Left lung (tissue), 10 donors: ENCODE measurements around the gene PAX5. TPM values are rescaled to one million over a fixed set of nuclear protein-coding genes. Genes with fewer than 3 reads are reported as not detected.
A peak's percentile ranks its signal among the peaks of the same experiment; 100 is the strongest.

ENCODE experiments used
- ATAC-seq: fragments of 200-7000 bp; cut with Tn5 transposase; one replicate; pipeline ENCODE4 v1.9.1; 2020; ENCODE audit warnings: moderate library complexity
- DNase-seq, 4 donors: peaks; one replicate each; pipeline ENCODE4 v3.0.0-alpha.2; 2013 to 2020
- H3K27ac ChIP-seq, 2 donors: fragments of 200-600 bp; sonication (generic) in 1 of 2; one replicate each; pipeline versions ENCODE4 v1.5.0 to v1.8.0; 2020 to 2021
- H3K27me3 ChIP-seq, 2 donors: fragments of 200-600 bp; sonication (generic) in 1 of 2; one replicate each; pipeline versions ENCODE4 v1.5.0 to v1.8.0; 2020 to 2021
- H3K36me3 ChIP-seq, 2 donors: fragments of 200-600 bp; sonication (generic) in 1 of 2; one replicate each; pipeline versions ENCODE4 v1.5.0 to v1.8.0; 2020 to 2021
- H3K4me1 ChIP-seq, 2 donors: fragments of 200-600 bp; one replicate each; pipeline ENCODE4 v1.8.0; 2021
- H3K4me3 ChIP-seq, 2 donors: fragments of 200-600 bp; sonication (generic) in 1 of 2; one replicate each; pipeline versions ENCODE4 v1.5.0 to v1.8.0; 2020 to 2021; ENCODE audit warnings: mild to moderate bottlenecking in 1 of 2
- H3K9me3 ChIP-seq, 2 donors: fragments of 200-600 bp; sonication (generic) in 1 of 2; one replicate each; pipeline versions ENCODE4 v1.5.0 to v1.8.0; 2020 to 2021
- intact Hi-C, 2 donors: fragments of 100-400 bp; cut with DNase I; formaldehyde crosslinking; loops; one replicate each; pipeline versions ENCODE4 v1.11.2 to v1.14.2; 2022
- polyA plus RNA-seq, 6 donors: library from polyadenylated mRNA; unstranded; fragments of 120-200 nt; gene quantifications; one replicate each; pipeline ENCODE4 v1.2.1, GENCODE V29; 2013; ENCODE audit not compliant: insufficient read length in 6 of 6
- total RNA-seq, 2 donors: library from RNA; stranded (reverse); fragmentation: NEBNext Ultra II Directional; extraction: Animal tissue kit (Norgen Biotek cat#: 25700); gene quantifications; one replicate each; pipeline ENCODE4 v1.2.1, GENCODE V29; 2021
- TF ChIP-seq, protein P1 (sequence below), 2 donors: fragments of 200-600 bp; sonication (generic) in 1 of 2; IDR thresholded peaks; one replicate each; pipeline versions ENCODE4 v1.5.0 to v1.8.0; 2021; ENCODE audit warnings: antibody characterized with exemption in 2 of 2
- donor health status: DM: no; HTN: yes; CAD: no.
- donor health status: DM: no; HTN: no; CAD: no.

Gene PAX5
- total and polyA plus RNA-seq, 8 donors = 0.03 to 0.65 (median 0.13) TPM

DNA sequence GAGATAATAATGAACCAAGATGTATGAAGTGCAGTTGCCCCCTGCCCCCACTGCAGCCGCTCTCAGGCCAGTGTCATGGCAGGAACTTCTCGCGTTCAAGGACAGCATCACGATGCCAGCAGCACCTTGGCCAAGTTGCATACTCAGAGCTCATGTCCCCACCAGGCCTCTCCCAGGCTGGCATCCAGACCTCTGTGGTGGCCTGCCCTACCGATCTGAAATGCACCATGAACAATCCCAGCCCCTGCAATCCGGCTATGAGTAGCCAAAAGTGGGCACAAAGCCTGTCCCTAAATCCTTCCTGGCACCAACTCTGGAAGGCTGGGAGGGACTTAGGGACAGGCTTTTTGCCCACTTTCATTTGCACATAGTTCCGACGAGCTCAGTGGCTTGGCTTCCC is 140.9 kb downstream of the PAX5 start:
- DNase-seq (no peak), ATAC-seq (no peak)
- Histone ChIP-seq H3K27ac (no peak overlapping the region), H3K4me3 (no peak overlapping the region), H3K27me3 (peaks cover 0 to 24% of the 10 kb centered on the region in 2 donors), H3K4me1 (no peaks in the 10 kb centered on the region), H3K9me3 (no peaks in the 10 kb centered on the region), H3K36me3 (no peaks in the 10 kb centered on the region)
- intact Hi-C loops = no loop called here
- TF ChIP-seq, protein P1, sequence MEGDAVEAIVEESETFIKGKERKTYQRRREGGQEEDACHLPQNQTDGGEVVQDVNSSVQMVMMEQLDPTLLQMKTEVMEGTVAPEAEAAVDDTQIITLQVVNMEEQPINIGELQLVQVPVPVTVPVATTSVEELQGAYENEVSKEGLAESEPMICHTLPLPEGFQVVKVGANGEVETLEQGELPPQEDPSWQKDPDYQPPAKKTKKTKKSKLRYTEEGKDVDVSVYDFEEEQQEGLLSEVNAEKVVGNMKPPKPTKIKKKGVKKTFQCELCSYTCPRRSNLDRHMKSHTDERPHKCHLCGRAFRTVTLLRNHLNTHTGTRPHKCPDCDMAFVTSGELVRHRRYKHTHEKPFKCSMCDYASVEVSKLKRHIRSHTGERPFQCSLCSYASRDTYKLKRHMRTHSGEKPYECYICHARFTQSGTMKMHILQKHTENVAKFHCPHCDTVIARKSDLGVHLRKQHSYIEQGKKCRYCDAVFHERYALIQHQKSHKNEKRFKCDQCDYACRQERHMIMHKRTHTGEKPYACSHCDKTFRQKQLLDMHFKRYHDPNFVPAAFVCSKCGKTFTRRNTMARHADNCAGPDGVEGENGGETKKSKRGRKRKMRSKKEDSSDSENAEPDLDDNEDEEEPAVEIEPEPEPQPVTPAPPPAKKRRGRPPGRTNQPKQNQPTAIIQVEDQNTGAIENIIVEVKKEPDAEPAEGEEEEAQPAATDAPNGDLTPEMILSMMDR (IDR thresholded peaks at IDR 0.05) = no peak

DNA sequence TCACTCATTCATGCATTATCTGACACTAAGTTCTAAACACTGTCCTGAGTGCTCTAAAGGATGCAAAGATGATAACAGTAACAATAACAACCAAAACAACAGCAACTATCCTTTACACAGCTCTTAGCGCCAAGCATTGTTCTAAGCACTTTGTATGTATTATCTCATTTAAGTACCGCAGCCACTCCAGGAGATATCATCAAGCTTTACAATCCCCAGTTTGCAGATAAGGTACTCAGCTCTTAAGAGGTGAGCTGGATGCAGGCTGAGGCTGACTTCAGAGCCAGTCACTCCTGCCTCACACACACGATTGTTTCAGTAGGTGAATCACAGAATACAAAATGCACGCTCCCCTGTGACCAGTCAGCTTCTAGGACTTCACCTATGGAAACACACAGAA is 141.8 kb downstream of the PAX5 start:
- H3K36me3 ChIP-seq = no peaks in the 10 kb centered on the region

DNA sequence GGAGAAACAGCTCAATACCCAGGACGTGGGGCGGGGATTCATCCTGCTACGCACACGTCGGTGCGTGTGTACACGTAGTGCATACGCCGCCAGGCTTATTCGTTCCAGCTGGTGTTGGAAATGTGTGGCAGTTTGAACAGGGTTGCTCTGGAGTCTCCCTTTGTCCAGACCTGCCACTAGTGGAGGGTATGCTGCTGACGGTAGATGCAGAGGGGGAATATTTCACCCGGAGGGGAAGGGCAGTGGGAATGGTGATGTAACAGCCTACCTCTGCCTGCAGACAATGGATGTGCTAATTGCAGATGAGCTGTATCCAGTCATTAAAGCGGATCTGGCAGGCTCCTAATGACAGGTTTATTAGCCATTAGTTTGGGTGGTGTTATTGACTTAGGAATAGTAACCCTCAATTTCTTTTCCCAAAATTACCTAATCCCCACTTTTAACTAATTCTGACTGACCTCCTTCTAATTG is 142.7 kb downstream of the PAX5 start:
- peak in 1 of 4 donors; percentile 28 for DNase-seq
- no peaks in the 10 kb centered on the region for H3K36me3 ChIP-seq
- no peak for ATAC-seq
- H3K9me3 ChIP-seq = no peaks in the 10 kb centered on the region
- H3K4me3 ChIP-seq = no peak overlapping the region
- TF ChIP-seq, protein P1 (IDR thresholded peaks at IDR 0.05) = no peak
- H3K27ac ChIP-seq = no peak overlapping the region
- no peaks in the 10 kb centered on the region for H3K4me1 ChIP-seq
- H3K27me3 ChIP-seq = peaks cover 0 to 18% of the 10 kb centered on the region in 2 donors
- intact Hi-C loops = no loop called here

More for the DNA sequence above, 141.8 kb downstream of the PAX5 start:
- Histone ChIP-seq H3K27me3 (peaks cover 0 to 24% of the 10 kb centered on the region in 2 donors), H3K4me1 (no peaks in the 10 kb centered on the region), H3K9me3 (no peaks in the 10 kb centered on the region), H3K27ac (no peak overlapping the region), H3K4me3 (no peak overlapping the region)
- ATAC-seq = no peak
- no peak for DNase-seq
- TF ChIP-seq, protein P1 (IDR thresholded peaks at IDR 0.05) = no peak
- intact Hi-C loops = no loop called here

DNA sequence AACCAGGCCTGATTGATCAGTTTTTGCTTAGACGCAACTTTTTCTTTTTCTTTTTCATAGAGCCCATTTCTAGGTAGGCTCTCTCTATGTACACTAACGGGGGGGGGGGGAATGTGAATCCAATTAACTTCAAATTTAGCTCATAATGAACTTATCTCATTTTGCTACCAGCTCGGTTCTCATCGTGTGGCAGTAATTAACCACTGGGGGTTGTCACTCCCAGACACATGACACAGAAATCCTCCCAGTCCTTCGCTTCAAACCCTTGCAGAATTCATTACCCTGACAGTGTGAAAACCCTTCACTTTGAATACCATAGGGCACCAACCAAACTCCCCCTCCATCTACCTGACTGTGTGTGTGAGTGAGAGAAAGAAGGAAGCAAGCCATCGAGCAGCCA is 144.2 kb downstream of the PAX5 start:
- intact Hi-C loops = no loop called here
- Histone ChIP-seq H3K27me3 (peaks cover 0 to 22% of the 10 kb centered on the region in 2 donors), H3K9me3 (no peaks in the 10 kb centered on the region), H3K27ac (no peak overlapping the region), H3K4me1 (no peaks in the 10 kb centered on the region), H3K4me3 (no peak overlapping the region), H3K36me3 (no peaks in the 10 kb centered on the region)
- ATAC-seq (no peak), DNase-seq (no peak)
- TF ChIP-seq, protein P1 (IDR thresholded peaks at IDR 0.05) = no peak

DNA sequence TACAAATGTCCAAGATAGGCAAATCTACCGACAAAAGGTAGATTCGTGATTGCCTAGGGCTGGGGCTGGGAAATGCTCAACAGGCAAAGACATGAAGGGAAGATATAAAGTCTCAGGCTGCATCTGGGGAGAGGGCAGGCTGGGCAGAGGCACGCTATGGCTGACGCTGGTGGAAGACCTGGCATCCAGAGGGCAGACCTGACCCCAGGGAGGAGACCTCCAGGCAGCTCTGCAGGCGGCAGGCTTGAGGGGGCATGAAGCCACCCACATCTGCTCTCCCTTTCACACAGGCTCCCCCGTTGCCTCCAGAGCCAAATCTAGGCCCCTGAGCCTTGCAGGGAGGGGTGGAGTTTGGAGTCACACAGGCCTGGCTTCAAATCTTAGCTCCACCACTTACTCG is 145.5 kb downstream of the PAX5 start:
- peaks cover 0 to 26% of the 10 kb centered on the region in 2 donors for H3K27me3 ChIP-seq
- ATAC-seq = no peak
- no peaks in the 10 kb centered on the region for H3K4me1 ChIP-seq
- no peak overlapping the region for H3K4me3 ChIP-seq
- no peak for DNase-seq
- TF ChIP-seq, protein P1 (IDR thresholded peaks at IDR 0.05) = no peak
- intact Hi-C loops = no loop called here
- no peak overlapping the region for H3K27ac ChIP-seq
- no peaks in the 10 kb centered on the region for H3K36me3 ChIP-seq
- no peaks in the 10 kb centered on the region for H3K9me3 ChIP-seq
